HG03095 (cell line): ENCODE measurements around the gene DCTN3.
"Not testable (repeated sequence)": the region's sequence is repeated elsewhere in the genome, so short reads cannot be mapped to it uniquely, and the experiment has no call there.

Source experiments
- ATAC-seq: cut with Tn5 transposase; IDR thresholded peaks from one replicate; pipeline ENCODE4 v1.9.1; 2021; ENCODE audit warnings: moderate library complexity; ENCODE audit not compliant: unreplicated experiment

DCTN3 gene

DNA sequence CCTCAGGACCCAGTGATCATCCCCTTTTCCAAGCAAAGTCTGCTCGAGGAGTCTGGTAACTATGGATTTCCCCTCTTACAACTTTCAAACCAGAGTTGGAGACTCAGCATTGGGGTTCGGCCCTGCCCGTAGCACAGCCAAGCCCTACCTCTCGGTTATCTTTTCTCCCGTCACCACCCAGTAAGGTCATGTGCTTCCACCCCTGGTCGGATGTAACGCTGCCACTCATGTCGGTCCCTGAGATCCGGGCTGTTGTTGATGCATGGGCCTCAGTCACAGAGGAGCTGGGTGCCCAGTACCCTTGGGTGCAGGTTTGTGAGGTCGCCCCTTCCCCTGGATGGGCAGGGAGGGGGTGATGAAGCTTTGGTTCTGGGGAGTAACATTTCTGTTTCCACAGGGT lies 27.4 kb upstream of the DCTN3 start:
- no peak for ATAC-seq

DNA sequence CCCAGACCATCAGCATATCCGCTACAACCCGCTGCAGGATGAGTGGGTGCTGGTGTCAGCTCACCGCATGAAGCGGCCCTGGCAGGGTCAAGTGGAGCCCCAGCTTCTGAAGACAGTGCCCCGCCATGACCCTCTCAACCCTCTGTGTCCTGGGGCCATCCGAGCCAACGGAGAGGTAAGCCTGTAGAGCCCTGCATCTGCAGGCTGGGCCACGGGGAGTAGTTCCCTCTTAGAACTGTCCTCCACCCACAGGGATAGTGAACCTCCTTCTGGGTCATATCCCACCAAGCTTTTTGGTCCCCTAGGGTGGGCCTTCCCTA lies 26.7 kb upstream of the DCTN3 start:
- peak; percentile 24 for ATAC-seq

DNA sequence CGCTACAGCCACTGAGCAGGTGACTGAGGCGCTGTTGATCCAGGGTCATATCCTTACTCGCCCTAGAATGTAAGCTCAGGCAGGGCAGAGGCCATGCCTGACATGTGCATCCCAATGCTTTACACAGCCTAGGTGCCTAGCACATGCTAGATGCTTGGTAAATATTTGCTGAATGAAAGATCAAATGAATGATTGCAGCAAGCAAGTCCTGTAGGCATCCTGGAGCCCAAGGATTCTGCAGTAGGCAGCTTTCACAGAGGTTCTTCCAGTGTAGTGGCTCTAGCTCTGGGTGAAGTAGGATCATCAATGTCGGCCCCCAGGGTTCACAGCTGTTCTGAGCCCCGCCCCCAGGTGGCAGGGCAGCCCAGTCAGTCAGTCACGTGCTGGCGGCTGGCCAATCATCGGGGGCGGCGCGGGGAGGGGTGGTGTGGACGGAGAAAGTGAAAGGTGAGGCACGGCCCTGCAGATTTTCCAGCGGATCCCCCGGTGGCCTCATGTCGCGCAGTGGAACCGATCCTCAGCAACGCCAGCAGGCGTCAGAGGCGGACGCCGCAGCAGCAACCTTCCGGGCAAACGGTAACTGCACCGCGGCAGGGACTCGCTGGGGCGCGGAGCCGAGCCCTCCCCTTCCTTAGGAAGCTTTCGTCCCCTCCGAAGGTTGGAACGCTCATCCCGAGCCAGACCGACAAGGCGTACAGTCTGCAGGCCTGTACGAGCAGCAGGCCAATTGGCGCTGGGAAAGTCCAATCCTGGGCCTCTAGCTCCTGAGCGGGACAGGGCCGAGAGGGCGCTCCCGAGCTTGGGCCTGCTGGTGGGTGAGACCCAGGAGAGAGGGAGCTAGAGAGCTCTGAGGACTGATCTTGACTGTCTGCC lies 26.2 kb upstream of the DCTN3 start, which contains the start of gene GALT:
Gene GALT (plus strand): TSS at position 465 of the 873 bp plus-strand sequence. CDS start 30 bp downstream, at position 495.
- ATAC-seq: peak; percentile 85

DNA sequence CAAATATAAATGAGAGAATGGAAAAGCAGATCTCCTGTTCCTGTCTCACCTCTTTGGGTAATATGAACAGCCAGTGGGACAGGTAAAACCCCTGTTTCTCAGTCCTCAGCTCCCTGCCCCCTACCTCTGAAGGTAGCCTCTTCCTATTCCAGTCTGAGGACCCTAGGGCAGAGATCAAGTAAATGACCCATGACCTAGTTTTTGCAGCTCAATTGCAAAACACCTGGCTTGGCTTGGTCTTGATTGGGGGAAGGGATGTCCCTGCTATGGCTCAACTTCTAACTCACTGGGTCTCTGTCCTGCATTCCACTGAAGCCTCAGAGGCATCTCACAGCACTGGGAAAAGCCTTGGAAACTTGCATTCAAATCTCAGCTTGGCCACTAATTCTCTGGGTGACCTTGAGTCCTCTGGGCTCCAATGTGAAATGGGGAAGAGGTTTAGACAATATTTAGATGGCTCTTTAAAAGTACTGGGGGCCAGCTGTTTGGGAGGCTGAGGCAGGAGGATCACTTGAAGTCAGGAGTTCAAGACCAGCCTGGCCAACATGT lies 24.5 kb upstream of the DCTN3 start:
- ATAC-seq: no peak

DNA sequence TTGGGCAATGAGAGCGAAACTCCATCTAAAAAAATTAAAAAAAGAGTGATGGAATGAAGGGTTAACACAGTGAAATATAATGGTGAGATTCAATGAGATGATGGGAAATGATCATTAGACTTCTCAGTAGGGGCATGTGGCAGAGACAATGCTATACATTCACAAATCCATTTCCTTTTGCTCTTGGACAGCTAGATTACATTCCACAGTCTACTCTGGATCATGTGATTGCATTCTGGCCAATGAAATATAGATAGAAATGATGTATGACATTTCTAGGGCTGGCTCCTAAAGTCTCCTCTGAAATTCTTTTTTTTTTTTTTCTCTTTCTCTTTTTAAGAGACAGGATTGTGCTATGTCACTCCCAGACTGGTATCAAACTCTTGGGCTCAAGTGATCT lies 22.4 kb upstream of the DCTN3 start:
- no peak for ATAC-seq

DNA sequence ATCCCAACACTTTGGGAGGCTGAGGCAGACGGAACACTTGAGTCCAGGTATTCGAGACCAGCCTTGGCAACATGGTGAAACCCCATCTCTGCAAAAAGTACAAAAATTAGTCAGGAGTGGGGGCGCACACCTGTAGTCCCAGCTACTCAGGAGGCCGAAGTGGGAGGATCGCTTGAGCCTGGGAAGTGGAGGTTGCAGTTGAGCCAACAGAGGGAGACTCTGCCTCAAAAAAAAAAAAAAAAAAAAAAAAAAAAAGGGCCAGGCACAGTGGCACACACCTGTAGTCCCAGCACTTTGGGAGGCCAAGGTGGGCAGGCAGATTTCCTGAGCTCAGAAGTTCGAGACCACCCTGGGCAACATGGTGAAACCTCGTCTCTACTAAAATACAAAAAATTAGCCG lies 19.0 kb upstream of the DCTN3 start:
- not testable (repeated sequence) for ATAC-seq

DNA sequence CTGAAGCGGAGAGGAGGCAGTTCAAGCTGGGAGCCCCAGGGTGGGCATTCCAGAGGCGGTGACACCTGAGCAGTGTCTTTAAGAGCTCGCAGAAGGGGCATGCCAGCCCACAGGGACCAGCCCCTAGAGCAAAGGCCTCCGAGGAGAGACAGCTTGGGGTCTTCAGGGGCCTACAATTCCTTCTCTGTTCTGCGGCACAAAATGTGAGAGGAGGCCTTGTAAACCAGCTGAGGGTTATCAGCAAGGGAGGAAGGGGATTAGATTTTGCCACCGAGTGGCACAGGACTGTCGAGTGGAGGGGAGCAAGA lies 17.8 kb upstream of the DCTN3 start:
- ATAC-seq: no peak

DNA sequence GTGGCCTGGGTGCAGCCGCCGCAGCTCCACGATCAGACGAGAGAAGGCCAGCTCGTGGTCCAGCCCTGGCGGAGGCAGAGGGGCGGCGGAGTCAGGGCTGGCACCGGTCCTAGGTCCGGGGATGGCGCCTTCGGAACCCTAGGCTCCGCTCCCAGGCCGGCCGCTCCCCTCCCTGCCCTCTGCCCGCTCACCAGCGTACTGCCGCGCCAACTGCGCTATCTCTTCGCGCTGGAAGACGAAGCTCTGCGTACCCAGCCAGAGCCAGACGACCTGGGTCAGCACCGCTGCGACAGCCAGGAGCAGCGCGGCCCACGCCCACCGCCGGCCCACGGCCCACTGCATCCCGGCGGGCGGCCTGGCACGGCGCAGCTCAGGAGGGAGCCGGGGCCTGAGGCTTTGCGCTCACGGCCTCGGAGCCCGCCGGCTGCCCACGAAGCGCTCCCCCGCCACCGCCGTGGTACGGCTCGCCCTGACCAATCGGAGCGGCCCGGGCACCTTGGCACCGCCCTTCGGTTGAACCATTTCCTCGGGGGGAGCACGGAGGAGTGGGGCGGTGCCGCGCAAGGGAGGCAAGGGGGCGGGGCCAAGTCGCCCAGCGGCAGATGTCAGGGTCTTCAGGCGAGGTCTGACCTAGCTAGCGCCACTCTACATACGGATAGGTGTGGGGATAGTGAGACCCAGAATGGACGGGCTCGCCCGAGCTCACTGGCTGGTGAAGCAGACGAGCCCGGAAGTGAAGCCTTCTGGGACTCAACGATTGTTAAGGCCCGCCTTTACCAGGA lies 17.3 kb upstream of the DCTN3 start, which contains the start of gene SIGMAR1:
Gene SIGMAR1 (minus strand): TSS at position 432 of the 782 bp plus-strand sequence. CDS start 90 bp downstream, at position 342.
- ATAC-seq: peak; percentile 87

DNA sequence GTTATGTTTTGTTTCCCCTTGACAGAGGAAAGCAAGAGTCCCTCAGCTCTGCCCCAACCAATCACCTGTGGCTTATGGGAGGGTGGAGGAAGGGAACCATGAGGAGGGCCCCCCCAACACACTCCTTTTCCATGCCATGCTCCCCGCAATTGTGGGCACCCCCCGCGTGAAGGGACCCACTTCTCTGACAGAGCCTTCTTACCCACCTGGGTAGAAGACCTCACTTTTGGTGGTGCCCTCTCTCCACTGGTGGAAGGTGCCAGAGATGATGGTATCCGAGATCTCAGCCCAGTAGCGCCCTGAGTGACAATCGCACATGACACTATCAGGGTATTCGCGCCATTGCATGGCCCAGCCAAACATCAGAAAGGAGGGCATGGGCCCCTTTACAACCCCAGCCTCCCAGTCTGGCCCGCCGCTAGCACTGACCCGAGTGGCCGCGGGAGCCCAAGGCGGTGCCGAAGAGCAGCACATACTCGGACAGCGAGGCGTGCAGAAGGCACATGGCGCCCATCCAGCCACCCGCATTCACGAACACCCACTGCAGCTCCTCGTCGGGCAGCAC lies 16.6 kb upstream of the DCTN3 start:
- peak; percentile 9 for ATAC-seq

DNA sequence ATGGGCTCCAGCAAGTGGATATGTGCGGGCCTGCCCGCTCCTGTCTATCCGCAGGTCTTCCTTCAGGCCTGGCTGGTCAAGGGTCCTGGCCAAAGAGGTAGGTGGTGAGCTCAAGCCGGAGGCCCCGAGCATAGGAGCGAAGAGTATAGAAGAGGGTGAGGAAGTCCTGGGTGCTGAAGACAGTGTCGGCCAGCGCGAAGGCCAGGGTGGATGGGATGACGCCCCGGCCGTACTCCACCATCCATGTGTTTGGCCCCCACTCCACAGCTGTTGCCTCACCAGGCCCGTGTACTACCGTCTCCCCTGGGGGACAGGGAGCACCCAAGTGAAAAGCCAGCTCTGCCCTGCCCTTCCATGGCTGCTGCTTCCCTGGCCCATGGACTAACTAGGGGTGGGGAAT lies 15.3 kb upstream of the DCTN3 start:
- no peak for ATAC-seq

DNA sequence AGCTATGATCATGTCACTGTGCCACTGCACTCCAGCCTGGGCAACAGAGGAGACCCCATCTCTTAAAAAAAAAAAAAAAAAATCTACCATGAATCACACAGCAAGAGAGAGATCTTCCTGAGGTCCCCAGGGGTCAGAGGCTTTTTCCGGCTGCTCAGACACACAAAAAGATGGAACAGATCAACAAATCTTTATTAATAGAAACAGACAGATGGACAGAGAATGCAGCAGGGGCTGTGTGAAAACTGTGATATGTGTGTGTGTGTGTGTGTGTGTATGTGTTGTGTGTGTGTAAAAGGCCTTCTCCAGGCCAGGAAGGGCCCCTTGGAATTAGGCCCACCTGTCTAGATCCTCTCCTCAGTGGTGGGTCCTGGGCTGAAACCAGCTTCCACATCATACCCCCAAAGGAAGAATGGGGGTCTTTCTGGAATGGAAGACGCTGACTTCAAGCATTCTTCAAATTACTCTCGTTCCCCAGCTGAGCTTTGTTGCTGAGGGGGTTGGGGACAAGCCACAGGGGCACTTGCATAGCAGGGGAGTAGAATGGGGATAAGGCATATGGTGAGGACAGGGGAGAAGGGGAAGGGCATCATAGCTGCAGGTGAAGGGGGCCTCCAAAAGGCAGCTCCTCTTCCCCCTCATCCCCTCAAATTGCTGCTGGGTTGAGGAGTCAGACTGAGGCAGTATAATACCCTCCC lies 14.4 kb upstream of the DCTN3 start:
- ATAC-seq: no peak

DNA sequence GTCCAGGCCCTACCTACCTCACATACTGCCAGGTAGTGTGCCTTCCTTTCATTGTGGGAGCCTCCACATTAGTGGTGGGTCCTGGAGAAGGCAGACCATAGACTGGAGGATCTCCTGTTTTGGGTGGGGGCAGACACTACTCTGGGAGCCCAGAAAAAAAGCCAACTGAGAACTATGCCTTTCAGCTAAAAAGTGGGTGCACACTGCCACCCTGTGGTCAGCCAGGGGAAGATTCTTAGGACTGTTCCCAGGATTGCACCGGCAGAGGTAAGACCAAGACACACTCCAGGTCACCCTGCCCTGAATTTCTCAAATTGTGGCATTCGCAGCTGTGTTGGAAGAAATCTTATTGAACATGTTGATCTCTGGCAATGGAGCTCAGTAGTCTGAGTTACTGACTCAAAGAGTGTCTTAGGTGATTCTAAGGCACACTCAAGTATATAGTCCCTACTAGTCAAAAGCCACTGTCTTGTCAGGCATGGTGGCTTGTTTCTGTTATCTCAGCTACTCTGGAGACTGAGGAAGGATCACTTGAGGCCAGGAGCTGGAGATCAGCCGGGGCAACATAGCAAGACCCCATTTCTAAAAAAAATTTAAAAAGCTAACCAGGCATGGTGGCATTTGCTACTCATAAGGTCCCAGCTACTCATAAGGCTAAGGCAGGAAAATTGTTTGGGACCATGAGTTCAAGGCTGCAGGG lies 13.7 kb upstream of the DCTN3 start:
- no peak for ATAC-seq

DNA sequence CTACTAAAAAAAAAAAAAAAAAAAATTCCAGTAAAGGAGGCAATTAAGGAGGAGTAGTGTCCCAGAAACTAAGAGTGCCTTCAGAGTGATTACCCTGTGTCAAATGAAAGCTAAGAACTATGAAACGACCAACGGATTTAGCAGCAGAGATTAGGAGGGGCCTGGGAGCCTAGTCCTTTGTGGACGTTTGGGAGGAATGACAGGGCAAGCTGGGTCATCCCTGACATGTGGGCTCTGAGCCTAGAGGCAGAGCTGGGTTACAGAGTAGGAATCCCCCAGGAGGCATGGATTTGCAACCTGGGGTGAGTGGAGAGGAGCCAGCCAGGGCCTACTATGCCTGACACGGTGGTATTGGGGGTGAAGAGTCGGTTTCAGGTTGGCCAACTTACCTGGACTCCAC lies 12.9 kb upstream of the DCTN3 start:
- ATAC-seq: no peak

DNA sequence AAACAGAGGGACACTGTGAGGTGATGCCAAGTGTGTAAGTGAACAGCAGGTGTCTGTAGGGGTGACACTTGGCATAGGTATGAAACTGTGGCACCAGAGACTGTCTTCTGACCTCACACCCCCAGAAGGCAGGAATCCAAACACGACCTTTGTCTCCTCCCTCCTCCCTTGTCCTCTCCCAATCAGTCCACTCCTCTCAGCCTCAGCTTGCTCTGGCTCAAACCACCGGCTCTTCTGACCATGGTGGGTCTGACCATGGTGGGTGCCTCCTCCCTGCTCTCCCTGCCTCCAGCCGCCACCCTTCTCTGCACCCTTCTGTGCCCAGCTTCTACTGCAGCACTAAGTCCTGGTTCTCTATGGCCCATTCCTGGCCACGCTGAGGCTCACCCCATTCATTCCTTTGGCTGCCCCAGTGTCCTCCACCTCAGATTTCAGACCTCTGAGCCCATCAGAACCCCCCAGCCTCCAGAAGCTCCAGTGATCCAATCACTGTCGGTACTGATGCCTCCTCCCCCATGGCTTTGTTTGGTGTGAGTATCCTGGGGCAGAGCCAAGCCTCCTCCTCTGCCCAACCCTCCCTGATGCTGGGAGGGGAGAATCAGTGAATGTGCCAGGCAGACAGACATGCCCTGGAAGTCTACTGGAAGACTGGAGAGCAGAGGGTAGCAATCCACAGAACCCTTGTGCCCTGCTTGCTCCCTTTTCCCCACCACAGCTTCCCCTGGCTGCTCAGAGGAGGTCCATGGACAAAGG lies 10.3 kb upstream of the DCTN3 start:
- no peak for ATAC-seq

DNA sequence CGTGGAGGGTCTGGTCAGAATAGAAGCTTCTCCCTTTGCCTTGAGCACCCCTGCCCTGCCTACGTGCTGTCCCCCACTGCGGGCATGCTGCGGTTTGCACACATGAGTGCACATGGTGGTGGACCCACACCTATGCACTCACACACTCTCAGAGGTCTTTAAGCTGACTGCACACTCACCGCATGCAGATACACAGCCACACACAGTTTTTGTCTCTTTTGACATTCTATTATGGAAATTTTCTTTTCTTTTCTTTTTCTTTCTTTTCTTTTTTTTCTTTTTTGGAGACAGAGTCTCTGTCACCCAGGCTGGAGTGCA lies 9.2 kb upstream of the DCTN3 start:
- no peak for ATAC-seq

DNA sequence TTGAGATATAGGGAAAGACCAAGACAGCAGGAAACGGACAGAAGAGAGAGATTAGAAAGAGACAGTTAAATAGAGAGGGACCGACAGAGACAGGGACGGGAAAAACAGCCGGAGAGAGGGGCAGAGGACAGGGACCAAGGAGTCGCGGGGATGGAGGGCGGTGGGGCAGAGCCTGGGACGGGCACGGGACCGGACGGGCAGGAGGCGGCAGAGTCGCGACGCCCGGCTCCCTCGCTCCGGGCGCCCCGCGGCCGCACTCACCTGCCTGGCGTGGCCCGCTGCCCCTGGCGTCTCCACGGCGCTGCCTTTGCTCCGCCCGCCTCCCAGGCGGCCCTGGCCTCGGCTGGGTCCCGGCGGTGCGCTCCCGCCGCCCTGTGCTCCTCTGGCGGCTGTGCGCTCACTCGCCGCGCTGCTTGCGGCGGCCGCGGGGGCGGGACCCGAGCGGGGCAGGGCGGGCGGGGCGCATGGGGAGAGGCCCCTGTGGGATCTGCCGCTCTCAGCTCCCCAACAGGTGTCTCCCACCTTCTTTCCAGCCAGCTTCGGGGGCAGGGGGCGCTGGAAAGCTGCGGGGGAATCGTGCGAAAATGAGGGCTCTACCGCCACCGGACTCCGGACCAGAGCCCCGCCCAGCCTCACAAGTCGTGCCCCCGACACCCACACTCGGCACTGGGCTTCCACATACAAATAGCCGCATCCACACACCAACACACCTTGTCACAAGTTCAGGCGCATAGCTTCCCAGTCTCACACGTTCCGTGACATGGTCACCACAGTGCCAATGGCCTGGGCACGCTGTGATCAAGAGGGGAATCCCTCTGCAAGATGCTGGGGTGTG lies 8.6 kb upstream of the DCTN3 start, which contains the start of gene ARID3C:
Gene ARID3C (minus strand): TSS at position 411 of the 835 bp plus-strand sequence. CDS start 1,052 bp downstream, outside the sequence.
- ATAC-seq: no peak

DNA sequence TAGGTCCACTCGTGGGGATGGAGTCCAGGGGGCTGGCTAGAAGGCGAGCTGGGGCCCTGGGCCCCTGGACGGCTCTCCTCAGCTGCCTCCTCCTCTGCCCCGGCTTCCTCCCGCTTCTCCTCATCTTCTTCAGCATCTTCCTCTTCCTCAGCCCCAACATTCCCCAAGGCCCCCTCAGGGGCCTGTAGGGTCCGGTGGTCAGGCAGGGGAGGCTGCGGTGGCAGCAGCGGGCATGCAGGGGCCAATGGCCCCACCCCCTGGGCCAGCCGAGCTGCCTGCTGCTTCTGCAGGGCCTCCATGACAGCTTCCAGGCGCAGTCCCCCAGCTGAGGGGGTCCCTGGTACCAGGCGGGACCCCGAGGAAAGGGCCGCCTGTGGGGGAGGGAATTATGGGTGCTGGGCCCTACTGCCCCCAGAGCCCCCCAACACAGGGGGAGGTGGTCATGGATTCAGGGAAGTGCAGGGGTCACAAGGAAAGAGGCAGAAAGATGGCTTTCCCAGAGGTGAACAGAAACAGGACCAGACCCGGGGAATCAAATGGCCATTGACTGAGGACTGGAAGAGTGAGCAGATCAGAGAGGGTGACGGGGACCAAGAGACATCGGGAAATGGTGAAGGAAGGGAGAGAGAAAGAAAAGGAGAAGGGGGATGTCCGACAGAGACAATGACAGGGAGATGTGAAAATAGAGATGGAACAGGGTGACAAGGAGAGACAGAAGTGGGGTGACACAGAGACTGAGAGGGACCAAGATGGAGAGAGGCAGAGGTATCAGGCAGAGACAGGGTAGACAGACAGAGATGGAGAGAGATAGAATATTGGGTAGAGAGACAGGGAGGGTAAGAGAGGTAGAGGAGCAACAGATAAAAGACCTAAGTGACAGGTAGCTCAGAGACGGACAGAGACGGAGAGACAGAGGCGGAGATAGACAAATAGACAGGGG lies 7.7 kb upstream of the DCTN3 start:
- no peak for ATAC-seq

DNA sequence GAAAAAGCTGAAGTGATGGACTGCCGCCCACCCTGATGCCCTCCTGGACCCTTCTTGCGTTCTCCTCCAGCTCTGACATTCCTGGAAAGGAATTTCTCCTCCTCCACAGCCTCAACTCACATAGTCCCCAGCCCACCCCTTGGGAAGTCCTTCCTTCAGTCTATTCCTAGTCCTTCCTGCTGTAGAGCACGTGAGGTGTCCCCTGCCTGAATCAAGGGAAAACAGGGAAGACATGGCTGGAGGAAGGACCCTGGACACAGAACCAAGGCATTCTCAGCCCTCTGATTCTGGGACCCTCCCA lies 4.8 kb upstream of the DCTN3 start:
- no peak for ATAC-seq
